ENCODE data around the gene RSAD1.

RSAD1 gene

DNA sequence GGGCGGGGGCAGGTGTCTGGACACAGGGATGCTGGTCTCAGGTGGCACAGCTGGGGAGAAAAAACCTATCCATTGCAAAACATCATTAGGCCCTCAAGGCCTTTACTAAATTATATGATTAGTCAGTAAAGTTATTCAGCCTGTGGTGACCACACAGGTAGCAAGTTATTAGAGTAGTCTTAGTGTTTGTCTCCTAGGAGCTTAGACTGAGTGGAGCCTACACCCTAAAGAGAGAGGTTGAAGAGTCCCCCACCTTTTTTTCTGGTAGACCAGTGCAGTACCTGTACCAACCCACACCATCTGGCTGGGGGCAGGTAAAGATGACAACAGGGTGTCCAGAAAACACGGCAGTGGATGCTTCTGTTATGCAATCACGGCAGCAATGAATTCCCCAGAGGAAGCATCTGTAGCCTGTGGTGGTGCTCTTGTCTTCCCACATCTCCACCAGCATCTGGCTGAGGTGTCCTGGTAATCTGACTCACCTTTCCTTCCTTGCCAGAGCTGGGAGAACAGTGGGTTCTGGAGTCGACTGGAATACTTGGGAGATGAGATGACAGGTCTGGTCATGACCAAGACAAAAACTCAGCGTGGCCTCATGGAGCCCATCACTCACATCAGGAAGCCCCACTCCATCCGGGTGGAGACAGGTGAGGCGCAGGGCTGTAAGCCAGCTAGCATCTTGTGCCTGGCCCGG lies 40.6 kb downstream of the RSAD1 start:
- Histone ChIP-seq H3K9me3 (ENCODE audit: control insufficient read depth, insufficient read depth, low read length) (no peaks in the 10 kb centered on the region), H3K27me3 (ENCODE audit: control insufficient read depth, insufficient read depth, low read length) (no peaks in the 10 kb centered on the region), H3K4me1 (ENCODE audit: control insufficient read depth, insufficient read depth, low read length) (no peaks in the 10 kb centered on the region), H3K4me3 (ENCODE audit: low read depth, low read length) (no peak overlapping the region), H3K9ac (ENCODE audit: low read depth, low read length) (no peak overlapping the region), H3K36me3 (ENCODE audit: control insufficient read depth, insufficient read depth, low read length) (no peaks in the 10 kb centered on the region)

DNA sequence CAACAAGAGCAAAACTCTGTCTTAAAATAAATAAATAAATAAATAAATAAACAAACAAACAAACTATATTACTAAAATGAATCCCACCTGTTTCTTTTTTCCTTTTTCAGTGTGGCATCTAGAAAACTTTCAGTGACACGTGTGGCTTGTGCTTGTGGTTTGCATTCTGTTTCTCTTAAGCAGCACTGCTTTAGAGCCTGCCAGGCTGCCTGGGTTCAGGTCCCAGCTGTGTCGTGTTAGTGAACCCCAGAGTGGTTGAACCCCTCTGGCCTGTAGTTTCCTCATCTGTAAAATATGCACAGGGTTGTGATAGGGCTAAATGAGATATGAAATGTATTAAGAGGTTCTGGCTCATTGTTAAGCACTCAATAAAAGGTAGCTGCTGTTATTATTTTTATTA lies 41.8 kb downstream of the RSAD1 start:
- Histone ChIP-seq H3K9me3 (ENCODE audit: control insufficient read depth, insufficient read depth, low read length) (no peaks in the 10 kb centered on the region), H3K27me3 (ENCODE audit: control insufficient read depth, insufficient read depth, low read length) (no peaks in the 10 kb centered on the region), H3K4me3 (ENCODE audit: low read depth, low read length) (no peak overlapping the region), H3K4me1 (ENCODE audit: control insufficient read depth, insufficient read depth, low read length) (no peaks in the 10 kb centered on the region), H3K9ac (ENCODE audit: low read depth, low read length) (no peak overlapping the region), H3K36me3 (ENCODE audit: control insufficient read depth, insufficient read depth, low read length) (no peaks in the 10 kb centered on the region)

DNA sequence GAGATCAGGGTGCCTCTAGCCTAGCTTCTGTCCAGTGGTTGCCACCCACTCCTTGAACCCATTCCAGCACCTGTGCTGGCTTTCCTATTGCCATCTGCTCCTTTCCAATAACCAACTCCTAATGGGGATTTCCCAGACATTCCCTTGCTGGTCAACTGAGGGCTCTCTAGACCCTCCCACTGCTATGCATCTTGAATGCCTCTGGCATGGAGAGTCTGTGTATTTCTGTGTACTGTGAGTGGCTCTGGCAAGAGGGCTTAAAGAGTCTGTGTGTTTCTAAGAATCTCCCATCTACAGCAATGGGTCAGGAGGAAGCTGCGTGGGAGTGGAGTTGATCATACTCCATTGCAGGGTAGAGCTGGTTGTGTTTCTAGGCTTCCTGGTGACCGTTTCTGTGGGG lies 42.9 kb downstream of the RSAD1 start:
- Histone ChIP-seq H3K9me3 (ENCODE audit: control insufficient read depth, insufficient read depth, low read length) (no peaks in the 10 kb centered on the region), H3K4me3 (ENCODE audit: low read depth, low read length) (no peak overlapping the region), H3K36me3 (ENCODE audit: control insufficient read depth, insufficient read depth, low read length) (no peaks in the 10 kb centered on the region)

DNA sequence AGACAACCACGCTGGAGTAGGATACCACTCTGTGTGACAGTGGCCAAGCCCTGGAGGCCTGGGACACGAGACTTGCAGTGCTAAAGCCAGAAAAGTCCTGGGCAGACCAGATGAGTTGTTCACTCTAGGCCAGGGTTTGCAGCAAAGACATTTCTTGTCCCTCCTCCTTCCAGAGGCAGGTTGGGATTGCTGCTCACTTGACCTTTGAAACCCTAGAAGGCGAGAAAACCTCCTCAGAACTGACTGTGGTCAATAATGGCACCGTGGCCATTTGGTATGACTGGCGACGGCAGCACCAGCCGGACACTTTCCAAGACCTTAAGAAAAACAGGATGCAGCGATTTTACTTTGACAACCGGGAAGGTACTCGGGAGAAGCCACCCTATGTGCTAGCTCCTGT lies 44.1 kb downstream of the RSAD1 start:
- Histone ChIP-seq H3K4me1 (ENCODE audit: control insufficient read depth, insufficient read depth, low read length) (no peaks in the 10 kb centered on the region), H3K27me3 (ENCODE audit: control insufficient read depth, insufficient read depth, low read length) (no peaks in the 10 kb centered on the region), H3K9ac (ENCODE audit: low read depth, low read length) (no peak overlapping the region), H3K36me3 (ENCODE audit: control insufficient read depth, insufficient read depth, low read length) (no peaks in the 10 kb centered on the region), H3K4me3 (ENCODE audit: low read depth, low read length) (no peak overlapping the region), H3K9me3 (ENCODE audit: control insufficient read depth, insufficient read depth, low read length) (no peaks in the 10 kb centered on the region)

More for the DNA sequence above, 42.9 kb downstream of the RSAD1 start:
- no peak overlapping the region for H3K9ac ChIP-seq (ENCODE audit: low read depth, low read length)
- H3K27me3 ChIP-seq (ENCODE audit: control insufficient read depth, insufficient read depth, low read length): no peaks in the 10 kb centered on the region
- H3K4me1 ChIP-seq (ENCODE audit: control insufficient read depth, insufficient read depth, low read length): no peaks in the 10 kb centered on the region

DNA sequence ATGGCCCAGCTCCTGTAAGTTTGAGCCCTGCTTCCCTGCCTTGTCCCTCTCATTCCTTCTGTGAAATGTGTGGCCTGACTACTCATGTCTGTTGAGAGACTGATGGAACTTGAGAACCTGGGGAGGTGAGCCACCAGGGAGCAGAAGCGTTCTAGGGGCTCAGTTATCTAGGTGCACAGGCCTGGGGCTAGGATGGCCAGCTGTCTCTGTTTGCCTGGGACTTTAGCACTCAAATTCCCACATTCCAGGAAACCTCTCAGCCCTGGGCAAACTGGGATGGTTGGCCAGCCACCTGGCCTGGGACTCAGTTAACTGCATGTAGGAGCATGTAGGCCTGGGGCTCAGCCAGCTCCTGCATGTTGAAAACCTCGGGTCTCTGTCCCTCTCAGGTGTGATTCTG lies 44.5 kb downstream of the RSAD1 start:
- Histone ChIP-seq H3K27me3 (ENCODE audit: control insufficient read depth, insufficient read depth, low read length) (no peaks in the 10 kb centered on the region), H3K4me1 (ENCODE audit: control insufficient read depth, insufficient read depth, low read length) (no peaks in the 10 kb centered on the region), H3K36me3 (ENCODE audit: control insufficient read depth, insufficient read depth, low read length) (no peaks in the 10 kb centered on the region)

DNA sequence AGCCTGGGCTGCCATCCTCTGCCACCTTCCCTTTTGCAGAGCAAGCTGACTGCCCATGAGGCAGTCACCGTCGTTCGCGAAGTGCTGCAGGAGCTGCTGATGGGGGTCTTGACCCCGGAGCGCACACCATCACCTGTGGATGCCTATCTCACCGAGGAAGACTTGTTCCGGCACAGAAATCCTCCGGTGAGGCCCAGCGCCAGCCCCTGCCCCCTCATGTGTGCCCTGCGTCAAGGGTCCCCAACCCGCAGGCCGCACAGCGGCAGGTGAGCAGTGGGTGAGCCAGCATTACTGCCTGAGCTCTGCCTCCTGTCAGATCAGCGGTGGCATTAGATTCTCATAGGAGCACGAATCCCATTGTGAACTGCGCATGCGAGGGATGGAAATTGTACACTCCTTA lies 46.2 kb downstream of the RSAD1 start:
- Histone ChIP-seq H3K36me3 (ENCODE audit: control insufficient read depth, insufficient read depth, low read length) (no peaks in the 10 kb centered on the region), H3K27me3 (ENCODE audit: control insufficient read depth, insufficient read depth, low read length) (peaks cover 6% of the 10 kb centered on the region), H3K9ac (ENCODE audit: low read depth, low read length) (no peak overlapping the region), H3K9me3 (ENCODE audit: control insufficient read depth, insufficient read depth, low read length) (no peaks in the 10 kb centered on the region), H3K4me1 (ENCODE audit: control insufficient read depth, insufficient read depth, low read length) (no peaks in the 10 kb centered on the region), H3K4me3 (ENCODE audit: low read depth, low read length) (no peak overlapping the region)

More for the DNA sequence above, 44.5 kb downstream of the RSAD1 start:
- no peak overlapping the region for H3K9ac ChIP-seq (ENCODE audit: low read depth, low read length)
- no peak overlapping the region for H3K4me3 ChIP-seq (ENCODE audit: low read depth, low read length)
- no peaks in the 10 kb centered on the region for H3K9me3 ChIP-seq (ENCODE audit: control insufficient read depth, insufficient read depth, low read length)

DNA sequence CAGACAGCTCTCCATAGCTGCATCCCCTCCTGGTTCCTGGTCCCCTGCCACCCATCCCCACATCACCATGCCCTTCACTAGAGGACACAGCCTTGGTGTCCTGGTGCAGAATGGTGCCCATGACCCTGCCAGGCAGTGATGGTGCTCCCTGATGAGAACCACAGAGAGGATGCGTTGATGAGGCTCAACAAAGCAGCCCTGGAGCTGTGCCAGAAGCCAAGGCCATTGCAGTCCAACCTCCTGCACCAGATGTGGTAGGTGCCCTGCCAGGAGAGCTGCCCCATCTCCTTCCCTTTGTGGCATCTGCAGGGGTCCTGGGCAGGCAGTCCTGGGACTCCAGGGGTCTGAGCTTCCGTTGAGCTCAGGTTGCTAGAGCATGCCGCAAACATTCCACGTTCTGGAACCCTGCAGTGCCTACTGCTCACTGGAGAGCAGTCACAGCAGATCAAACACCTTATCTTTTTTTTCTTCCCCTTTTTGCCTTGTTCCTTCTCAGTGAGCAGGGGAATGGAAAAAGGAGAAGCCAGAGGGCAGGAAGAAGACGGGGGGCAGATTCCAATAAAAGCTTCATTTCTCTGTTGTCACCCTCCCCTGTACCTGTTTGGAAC lies 48.6 kb downstream of the RSAD1 start:
- Histone ChIP-seq H3K27me3 (ENCODE audit: control insufficient read depth, insufficient read depth, low read length) (peaks cover 17% of the 10 kb centered on the region), H3K9me3 (ENCODE audit: control insufficient read depth, insufficient read depth, low read length) (no peaks in the 10 kb centered on the region), H3K9ac (ENCODE audit: low read depth, low read length) (no peak overlapping the region), H3K4me1 (ENCODE audit: control insufficient read depth, insufficient read depth, low read length) (peaks cover 4% of the 10 kb centered on the region), H3K36me3 (ENCODE audit: control insufficient read depth, insufficient read depth, low read length) (no peaks in the 10 kb centered on the region), H3K4me3 (ENCODE audit: low read depth, low read length) (no peak overlapping the region)

DNA sequence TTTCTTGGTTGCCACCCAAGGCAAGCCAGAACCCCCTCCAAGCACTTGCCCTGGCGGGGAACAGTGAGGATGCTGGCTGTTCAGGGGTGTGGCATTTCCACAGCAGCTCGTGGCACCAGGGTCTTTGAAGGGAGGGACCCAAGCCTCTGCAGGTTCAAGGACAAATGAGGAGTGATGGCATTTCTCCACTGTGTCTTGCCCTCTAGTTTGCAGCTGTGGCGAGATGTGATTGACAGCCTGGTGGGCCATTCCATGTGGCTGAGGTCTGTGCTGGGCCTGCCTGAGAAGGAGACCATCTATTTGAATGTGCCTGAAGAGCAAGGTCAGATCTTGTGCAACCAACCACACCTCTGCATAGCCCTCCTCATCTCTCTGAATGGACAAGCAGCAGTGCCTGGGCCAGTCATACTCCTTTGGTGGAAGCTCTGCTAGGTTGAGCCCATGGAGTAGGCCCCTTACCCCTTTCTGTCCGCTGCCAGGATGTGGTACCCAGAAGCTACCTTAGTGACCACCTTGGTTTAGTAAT lies 49.4 kb downstream of the RSAD1 start:
- Histone ChIP-seq H3K9ac (ENCODE audit: low read depth, low read length) (no peak overlapping the region), H3K4me1 (ENCODE audit: control insufficient read depth, insufficient read depth, low read length) (peaks cover 4% of the 10 kb centered on the region), H3K36me3 (ENCODE audit: control insufficient read depth, insufficient read depth, low read length) (no peaks in the 10 kb centered on the region), H3K27me3 (ENCODE audit: control insufficient read depth, insufficient read depth, low read length) (peaks cover 25% of the 10 kb centered on the region), H3K9me3 (ENCODE audit: control insufficient read depth, insufficient read depth, low read length) (no peaks in the 10 kb centered on the region), H3K4me3 (ENCODE audit: low read depth, low read length) (no peak overlapping the region)

DNA sequence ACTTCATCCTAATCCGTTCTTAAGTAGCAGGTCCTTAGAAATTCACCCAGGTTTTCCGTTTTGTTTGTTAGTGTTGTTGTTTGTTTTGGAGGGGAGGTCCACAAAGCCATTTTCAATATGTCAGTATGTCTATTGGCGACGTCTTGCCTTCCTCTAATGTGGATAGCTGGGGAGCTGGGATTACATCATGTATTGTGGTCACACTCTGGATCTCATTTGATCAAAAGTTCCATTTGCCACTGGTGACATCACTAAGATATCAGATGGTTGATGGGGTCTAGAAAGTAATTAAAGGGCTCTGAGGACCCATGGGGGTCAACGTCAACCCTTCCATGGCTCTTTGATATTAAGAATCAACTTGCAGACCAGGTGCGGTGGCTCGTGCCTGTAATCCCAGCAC lies 51.2 kb downstream of the RSAD1 start:
- Histone ChIP-seq H3K9ac (ENCODE audit: low read depth, low read length) (no peak overlapping the region), H3K4me3 (ENCODE audit: low read depth, low read length) (no peak overlapping the region), H3K27me3 (ENCODE audit: control insufficient read depth, insufficient read depth, low read length) (peaks cover 40% of the 10 kb centered on the region), H3K36me3 (ENCODE audit: control insufficient read depth, insufficient read depth, low read length) (no peaks in the 10 kb centered on the region), H3K9me3 (ENCODE audit: control insufficient read depth, insufficient read depth, low read length) (no peaks in the 10 kb centered on the region), H3K4me1 (ENCODE audit: control insufficient read depth, insufficient read depth, low read length) (peaks cover 9% of the 10 kb centered on the region)

DNA sequence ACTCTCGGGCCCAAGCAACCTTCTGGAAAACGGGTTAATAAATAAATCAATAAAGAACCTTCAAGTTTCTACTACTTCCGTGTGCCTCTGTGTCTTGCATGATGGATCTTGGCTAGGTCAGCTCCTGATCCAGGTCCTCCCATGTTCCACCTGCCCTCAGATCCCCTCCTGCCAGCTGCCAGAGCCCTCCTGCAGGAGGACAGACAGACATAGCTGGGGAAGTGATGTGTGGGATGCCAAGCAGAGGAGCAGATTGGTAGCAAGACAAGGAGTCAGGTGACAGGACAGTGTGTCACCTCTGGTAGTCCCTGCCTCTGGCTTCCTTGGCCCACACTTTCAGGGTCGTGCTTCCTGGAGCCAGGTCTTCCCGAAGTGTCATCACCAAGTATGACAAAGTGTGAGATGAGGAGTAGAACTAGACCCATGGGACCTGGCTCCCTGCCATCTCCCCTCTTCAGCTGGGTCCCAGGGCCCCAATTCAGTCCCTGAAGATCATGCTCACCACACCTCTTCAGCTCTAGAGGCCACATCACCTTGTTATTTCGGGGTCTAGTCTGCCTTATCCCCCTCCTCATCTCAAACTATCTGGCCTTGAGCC lies 52.9 kb downstream of the RSAD1 start:
- H3K4me3 ChIP-seq (ENCODE audit: low read depth, low read length): no peak overlapping the region
- no peaks in the 10 kb centered on the region for H3K36me3 ChIP-seq (ENCODE audit: control insufficient read depth, insufficient read depth, low read length)
- peaks cover 40% of the 10 kb centered on the region for H3K27me3 ChIP-seq (ENCODE audit: control insufficient read depth, insufficient read depth, low read length)
- H3K4me1 ChIP-seq (ENCODE audit: control insufficient read depth, insufficient read depth, low read length): peaks cover 9% of the 10 kb centered on the region
- no peaks in the 10 kb centered on the region for H3K9me3 ChIP-seq (ENCODE audit: control insufficient read depth, insufficient read depth, low read length)
- H3K9ac ChIP-seq (ENCODE audit: low read depth, low read length): no peak overlapping the region

DNA sequence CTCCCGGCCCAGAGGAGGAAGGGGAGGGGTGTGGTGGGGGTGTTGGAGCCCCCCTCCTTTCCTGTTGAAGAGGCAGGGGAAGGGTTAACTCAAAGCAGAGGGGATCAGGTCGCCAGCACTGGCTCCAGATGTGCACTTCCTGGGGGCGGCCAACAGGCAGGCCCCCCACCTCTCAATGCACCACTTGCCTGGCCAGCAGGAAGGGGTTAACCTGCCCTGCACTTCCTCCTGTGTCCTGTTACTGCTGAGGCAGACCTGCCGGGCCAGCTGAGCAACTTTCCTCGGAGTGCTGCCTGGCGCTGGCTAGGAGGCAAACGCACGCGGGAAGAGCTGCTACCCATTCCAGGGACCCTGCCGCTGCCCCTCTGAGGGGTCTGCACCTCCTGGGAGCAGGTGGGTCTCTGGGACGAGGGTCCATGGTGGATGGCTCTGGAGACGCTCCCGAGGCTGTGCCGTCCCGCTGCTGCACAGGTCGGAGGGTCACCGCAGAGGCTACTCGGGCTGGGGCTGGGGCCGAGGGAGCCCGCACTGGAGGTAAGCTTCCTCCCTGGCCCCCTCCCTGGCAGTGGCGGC lies 53.9 kb downstream of the RSAD1 start, which contains the start of gene EPN3:
Gene EPN3 (plus strand): TSS at position 284 of the 573 bp plus-strand sequence. CDS start 3,822 bp downstream, outside the sequence.
- H3K27me3 ChIP-seq (ENCODE audit: control insufficient read depth, insufficient read depth, low read length): peaks cover 40% of the 10 kb centered on the region
- no peaks in the 10 kb centered on the region for H3K9me3 ChIP-seq (ENCODE audit: control insufficient read depth, insufficient read depth, low read length)
- H3K36me3 ChIP-seq (ENCODE audit: control insufficient read depth, insufficient read depth, low read length): no peaks in the 10 kb centered on the region
- H3K4me3 ChIP-seq (ENCODE audit: low read depth, low read length): peak within 1 kb of the TSS; percentile 59
- H3K9ac ChIP-seq (ENCODE audit: low read depth, low read length): peak within 1 kb of the TSS; percentile 37
- peaks cover 9% of the 10 kb centered on the region for H3K4me1 ChIP-seq (ENCODE audit: control insufficient read depth, insufficient read depth, low read length)
